Measurements from ENCODE around the gene MOB3C. TPM values are rescaled to one million over a fixed set of nuclear protein-coding genes. Genes with fewer than 3 reads are reported as not detected.

The MOB3C gene
- 3.2 to 4.4 TPM (median 4.1 TPM) in 5 replicates for total RNA-seq (2022; extraction: Qiagen RNA extraction)

GRCh38 chr1:46616277-46617107, at the start of gene MOB3C:
MOB3C (minus strand) TSS chr1:46616811; CDS start chr1:46613321, 3,490 bp downstream.

GRCh38 chr1:46603858-46604549, 12.6 kb downstream of the MOB3C start, which contains the start of gene MKNK1:
MKNK1 (minus strand) TSS chr1:46604268; CDS start chr1:46583327, 20,941 bp downstream.

Other genes starting within 250 kb of the MOB3C start
- 0.61 to 0.88 TPM (median 0.81 TPM) in 5 replicates for gene FAAH, start 222.5 kb downstream of the MOB3C start, total RNA-seq (2022; extraction: Qiagen RNA extraction)
- 0.61 to 0.99 TPM (median 0.87 TPM) in 5 replicates for gene DMBX1, start 127.0 kb downstream of the MOB3C start, total RNA-seq (2022; extraction: Qiagen RNA extraction)
- not detected in 5 replicates for gene KNCN, start 65.2 kb downstream of the MOB3C start, total RNA-seq (2022; extraction: Qiagen RNA extraction)
- gene MKNK1, start 12.5 kb downstream of the MOB3C start, total RNA-seq (2022; extraction: Qiagen RNA extraction) = 18.3 to 23.4 TPM (median 20.1 TPM) in 5 replicates
- gene ATPAF1, start 51.6 kb upstream of the MOB3C start, total RNA-seq (2022; extraction: Qiagen RNA extraction) = 31.2 to 34.8 TPM (median 33.9 TPM) in 5 replicates
- gene TEX38, start 55.0 kb upstream of the MOB3C start, total RNA-seq (2022; extraction: Qiagen RNA extraction) = 0.16 TPM in 1 of 5 replicates, not detected in the others
- 22.3 to 35.4 TPM (median 25.9 TPM) in 5 replicates for gene EFCAB14, start 102.3 kb upstream of the MOB3C start, total RNA-seq (2022; extraction: Qiagen RNA extraction)
- 0.09 to 0.10 TPM (median 0.10 TPM) in 3 of 5 replicates, not detected in the others for gene CYP4B1, start 182.2 kb upstream of the MOB3C start, total RNA-seq (2022; extraction: Qiagen RNA extraction)